ENCODE measurements around the gene ABTB2.

DNA sequence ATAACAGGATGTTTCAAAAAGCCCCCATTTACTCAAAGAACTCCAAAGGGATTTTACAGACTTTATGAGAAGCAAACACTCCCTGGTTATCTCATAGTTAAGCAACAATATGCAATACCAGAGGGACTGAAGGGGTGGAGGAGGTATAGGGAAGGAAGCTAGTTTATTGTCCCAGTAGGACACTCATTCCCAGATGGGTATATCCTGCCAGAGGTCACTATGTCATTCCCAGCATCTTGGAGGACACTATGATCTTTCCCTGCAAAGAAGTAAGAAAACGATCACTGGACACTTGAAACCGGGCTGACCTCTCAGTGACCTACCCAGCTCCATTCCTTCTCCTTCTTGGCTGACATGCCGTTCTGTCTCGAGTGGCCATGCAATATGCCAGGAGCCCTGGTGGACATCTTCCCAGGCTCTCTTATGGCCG lies 137.9 kb downstream of the ABTB2 start:
- TF ChIP-seq, protein P1, sequence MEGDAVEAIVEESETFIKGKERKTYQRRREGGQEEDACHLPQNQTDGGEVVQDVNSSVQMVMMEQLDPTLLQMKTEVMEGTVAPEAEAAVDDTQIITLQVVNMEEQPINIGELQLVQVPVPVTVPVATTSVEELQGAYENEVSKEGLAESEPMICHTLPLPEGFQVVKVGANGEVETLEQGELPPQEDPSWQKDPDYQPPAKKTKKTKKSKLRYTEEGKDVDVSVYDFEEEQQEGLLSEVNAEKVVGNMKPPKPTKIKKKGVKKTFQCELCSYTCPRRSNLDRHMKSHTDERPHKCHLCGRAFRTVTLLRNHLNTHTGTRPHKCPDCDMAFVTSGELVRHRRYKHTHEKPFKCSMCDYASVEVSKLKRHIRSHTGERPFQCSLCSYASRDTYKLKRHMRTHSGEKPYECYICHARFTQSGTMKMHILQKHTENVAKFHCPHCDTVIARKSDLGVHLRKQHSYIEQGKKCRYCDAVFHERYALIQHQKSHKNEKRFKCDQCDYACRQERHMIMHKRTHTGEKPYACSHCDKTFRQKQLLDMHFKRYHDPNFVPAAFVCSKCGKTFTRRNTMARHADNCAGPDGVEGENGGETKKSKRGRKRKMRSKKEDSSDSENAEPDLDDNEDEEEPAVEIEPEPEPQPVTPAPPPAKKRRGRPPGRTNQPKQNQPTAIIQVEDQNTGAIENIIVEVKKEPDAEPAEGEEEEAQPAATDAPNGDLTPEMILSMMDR (conservative IDR thresholded peaks at IDR 0.05), result no peak
- TF ChIP-seq ZFX (IDR thresholded peaks at IDR 0.05), result no peak
